Astrocyte (in vitro differentiated cells and primary cell): ENCODE measurements around the gene RAET1G. TPM values are rescaled to one million over a fixed set of nuclear protein-coding genes. Genes with fewer than 3 reads are reported as not detected.

Experiments
- DNase-seq: peaks from one replicate; pipeline ENCODE4 v3.0.0-alpha.2; 2010; ENCODE audit warnings: low read depth
- FAIRE-seq: peaks from 2 replicates; lab custom pipeline; 2011; peaks lifted over from hg19 to GRCh38; lab: Jason Lieb, UNC
- H2AFZ ChIP-seq: 2 replicates; pipeline ENCODE4 v1.6.0; 2012; ENCODE audit warnings: low read depth, low read length, inconsistent platforms
- H3K27ac ChIP-seq: 2 replicates; pipeline ENCODE4 v1.5.1; 2011; ENCODE audit warnings: low read depth, low read length, inconsistent platforms
- H3K27me3 ChIP-seq: 2 replicates; pipeline ENCODE4 v1.6.0; 2011; ENCODE audit warnings: low read length, inconsistent platforms; ENCODE audit not compliant: insufficient read depth
- H3K36me3 ChIP-seq: 2 replicates; pipeline ENCODE4 v1.5.1; 2011; ENCODE audit warnings: low read length, inconsistent platforms; ENCODE audit not compliant: insufficient read depth
- H3K4me1 ChIP-seq: 2 replicates; pipeline ENCODE4 v1.5.1; 2011; ENCODE audit warnings: low read length, inconsistent platforms; ENCODE audit not compliant: insufficient read depth
- H3K4me2 ChIP-seq: 2 replicates; pipeline ENCODE4 v1.6.0; 2012; ENCODE audit warnings: low read length, inconsistent platforms
- H3K4me3 ChIP-seq: 2 replicates; pipeline ENCODE4 v1.5.1; 2011; ENCODE audit warnings: low read depth, mild to moderate bottlenecking, low read length, inconsistent platforms; ENCODE audit not compliant: insufficient read depth
- H3K79me2 ChIP-seq: 2 replicates; pipeline ENCODE4 v1.6.0; 2012; ENCODE audit warnings: mild to moderate bottlenecking, low read length, inconsistent platforms; ENCODE audit not compliant: insufficient read depth
- H3K9ac ChIP-seq: 2 replicates; pipeline ENCODE4 v1.6.0; 2012; ENCODE audit warnings: mild to moderate bottlenecking, low read length, inconsistent platforms
- H3K9me3 ChIP-seq: 2 replicates; pipeline ENCODE4 v1.5.1; 2012; ENCODE audit warnings: low read depth, mild to moderate bottlenecking, low read length, inconsistent platforms; ENCODE audit not compliant: insufficient read depth
- H4K20me1 ChIP-seq: 2 replicates; pipeline ENCODE4 v1.6.0; 2012; ENCODE audit warnings: low read length, inconsistent platforms; ENCODE audit not compliant: insufficient read depth
- H3K27ac Mint-ChIP-seq: one replicate; pipeline ENCODE4 v1.8.0; 2021; ENCODE audit warnings: mild to moderate bottlenecking, mixed read lengths; ENCODE audit not compliant: unreplicated experiment
- H3K27me3 Mint-ChIP-seq: one replicate; pipeline ENCODE4 v1.8.0; 2021; ENCODE audit warnings: low read depth, mixed read lengths; ENCODE audit not compliant: unreplicated experiment
- H3K36me3 Mint-ChIP-seq: one replicate; pipeline ENCODE4 v1.8.0; 2021; ENCODE audit warnings: low read depth, mixed read lengths; ENCODE audit not compliant: unreplicated experiment
- H3K4me1 Mint-ChIP-seq: one replicate; pipeline ENCODE4 v1.8.0; 2021; ENCODE audit warnings: low read depth, mixed read lengths; ENCODE audit not compliant: unreplicated experiment
- H3K4me3 Mint-ChIP-seq: one replicate; pipeline ENCODE4 v1.8.0; 2021; ENCODE audit warnings: mild to moderate bottlenecking, moderate library complexity, mixed read lengths; ENCODE audit not compliant: unreplicated experiment
- H3K9me3 Mint-ChIP-seq: one replicate; pipeline ENCODE4 v1.8.0; 2021; ENCODE audit warnings: mild to moderate bottlenecking, mixed read lengths; ENCODE audit not compliant: unreplicated experiment
- CTCF ChIP-seq: IDR thresholded peaks from 2 replicates; pipeline ENCODE4 v1.5.1; 2011; ENCODE audit warnings: low read depth, mild to moderate bottlenecking, inconsistent platforms, low read length, moderate library complexity; ENCODE audit not compliant: insufficient read depth
- EZH2 ChIP-seq: IDR thresholded peaks from 2 replicates; pipeline ENCODE4 v1.6.1; 2012; ENCODE audit warnings: mild to moderate bottlenecking, low read length, inconsistent platforms; ENCODE audit not compliant: insufficient read depth
- total RNA-seq: library from RNA; stranded (reverse); gene quantifications from 2 replicates; pipeline ENCODE4 v1.2.1, GENCODE V29; 2021

The RAET1G gene
- total RNA-seq, 1 donor from 2014 or later, result not detected

- no peak for FAIRE-seq
- Mint-ChIP-seq H3K27ac (no peak overlapping the region), H3K4me1 (peaks cover 5% of the 10 kb centered on the region), H3K4me3 (no peak overlapping the region), H3K9me3 (peaks cover 2% of the 10 kb centered on the region), H3K27me3 (no peaks in the 10 kb centered on the region), H3K36me3 (no peaks in the 10 kb centered on the region)
- H3K27me3 ChIP-seq, result no peaks in the 10 kb centered on the region
- no peaks in the 10 kb centered on the region for H3K79me2 ChIP-seq
- H2AFZ ChIP-seq, result no peak overlapping the region
- H3K4me1 ChIP-seq, result peaks cover 3% of the 10 kb centered on the region
- H3K4me2 ChIP-seq, result no peak overlapping the region
- no peaks in the 10 kb centered on the region for H3K36me3 ChIP-seq
- H3K9me3 ChIP-seq, result no peaks in the 10 kb centered on the region
- no peaks in the 10 kb centered on the region for H4K20me1 ChIP-seq
- H3K4me3 ChIP-seq, result no peak overlapping the region
- no peak for DNase-seq
- H3K9ac ChIP-seq, result no peak overlapping the region
- TF ChIP-seq CTCF (no peak), EZH2 (no peak)
- no peak overlapping the region for H3K27ac ChIP-seq
These were observed 54.9 kb downstream of the RAET1G start for GRCh38 chr6:149867876-149868640.

Other genes with a start within 250 kb of the RAET1G start
- 25.6 and 27.9 TPM in 2 replicates for gene LATS1, start 205.0 kb downstream of the RAET1G start, total RNA-seq
- 38.2 and 39.7 TPM in 2 replicates for gene NUP43, start 176.6 kb downstream of the RAET1G start, total RNA-seq
- gene PCMT1, start 173.4 kb downstream of the RAET1G start, total RNA-seq, result 127 TPM in 2 replicates
- 24.2 and 26.2 TPM in 2 replicates for gene LRP11, start 58.8 kb downstream of the RAET1G start, total RNA-seq
- gene RAET1E, start 25.0 kb downstream of the RAET1G start, total RNA-seq, result not detected in 2 replicates
- gene ULBP2, start 18.9 kb upstream of the RAET1G start, total RNA-seq, result 7.3 and 7.5 TPM in 2 replicates
- gene ULBP1, start 40.8 kb upstream of the RAET1G start, total RNA-seq, result 7.4 and 8.8 TPM in 2 replicates
- gene RAET1L, start 102.4 kb upstream of the RAET1G start, total RNA-seq, result not detected in 2 replicates
- 14.7 and 17.4 TPM in 2 replicates for gene ULBP3, start 146.0 kb upstream of the RAET1G start, total RNA-seq
- 3.9 and 6.6 TPM in 2 replicates for gene PPP1R14C, start 219.9 kb upstream of the RAET1G start, total RNA-seq